SKM-1 (cell line): Measurements from ENCODE around the gene CEP83.
"Not testable (repeated sequence)": the region's sequence is repeated elsewhere in the genome, so short reads cannot be mapped to it uniquely, and the experiment has no call there.

Source experiments
- DNase-seq: peaks from one replicate; lab custom pipeline; 2025; ENCODE audit not compliant: unreplicated experiment; lab: John Stamatoyannopoulos, UW

Gene CEP83

DNA sequence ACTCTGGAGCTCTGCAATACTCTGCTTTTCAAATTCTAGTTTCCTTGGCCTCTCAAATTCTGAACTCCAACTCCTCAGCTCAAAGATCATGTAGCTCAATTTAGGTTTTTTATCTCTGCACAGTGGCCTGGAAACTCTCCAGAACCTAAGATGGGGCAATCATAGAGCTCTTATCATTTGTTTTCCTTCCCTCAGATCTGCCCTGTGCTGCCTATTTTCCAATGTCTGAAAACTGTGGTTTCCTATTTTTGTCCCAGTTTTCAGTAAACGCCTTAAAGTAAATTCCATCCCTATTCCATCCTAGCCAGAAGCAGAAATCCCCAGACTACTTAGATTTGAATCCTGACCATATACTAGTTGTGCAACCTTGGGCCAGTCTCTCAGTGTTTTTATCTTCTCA, 73.2 kb downstream of the CEP83 start:
- DNase-seq: no peak

DNA sequence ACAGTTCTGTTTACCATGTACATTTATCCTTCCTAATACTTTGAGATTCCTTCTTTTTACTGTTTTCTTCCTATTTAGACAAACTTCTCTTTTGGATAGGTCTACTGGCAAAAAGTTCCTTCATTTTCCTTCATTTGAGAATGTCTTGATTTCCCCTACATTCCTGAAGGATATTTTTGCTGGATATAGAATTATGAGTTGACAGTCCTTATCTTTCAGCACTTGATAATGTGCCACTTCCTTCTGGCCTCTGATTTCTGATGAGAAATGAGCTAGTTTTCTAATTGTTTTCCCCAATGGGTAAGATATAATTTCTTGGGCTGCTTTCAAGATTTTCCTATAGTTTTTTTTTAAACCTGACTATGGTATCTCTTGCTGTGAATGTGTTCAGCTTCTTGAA, 75.6 kb downstream of the CEP83 start:
- no peak for DNase-seq

DNA sequence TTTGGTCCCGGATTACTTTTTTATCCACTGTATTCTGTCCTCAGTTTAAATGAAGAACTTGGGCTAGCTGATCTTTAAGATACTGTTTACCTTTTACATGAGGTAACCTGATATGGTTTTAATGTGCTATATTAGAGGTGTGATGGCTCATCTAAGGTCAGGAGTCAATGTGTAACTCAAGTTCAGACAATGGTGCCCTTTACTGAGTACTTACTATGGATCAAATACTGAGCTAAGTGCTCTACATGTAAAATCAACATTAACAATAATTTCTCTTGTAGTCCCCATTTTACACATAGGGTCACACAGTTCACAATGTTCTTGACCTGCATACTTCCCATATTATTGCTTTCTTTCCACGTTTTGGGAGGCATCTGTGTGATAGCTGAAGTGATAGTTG, 79.2 kb downstream of the CEP83 start:
- DNase-seq: no peak

DNA sequence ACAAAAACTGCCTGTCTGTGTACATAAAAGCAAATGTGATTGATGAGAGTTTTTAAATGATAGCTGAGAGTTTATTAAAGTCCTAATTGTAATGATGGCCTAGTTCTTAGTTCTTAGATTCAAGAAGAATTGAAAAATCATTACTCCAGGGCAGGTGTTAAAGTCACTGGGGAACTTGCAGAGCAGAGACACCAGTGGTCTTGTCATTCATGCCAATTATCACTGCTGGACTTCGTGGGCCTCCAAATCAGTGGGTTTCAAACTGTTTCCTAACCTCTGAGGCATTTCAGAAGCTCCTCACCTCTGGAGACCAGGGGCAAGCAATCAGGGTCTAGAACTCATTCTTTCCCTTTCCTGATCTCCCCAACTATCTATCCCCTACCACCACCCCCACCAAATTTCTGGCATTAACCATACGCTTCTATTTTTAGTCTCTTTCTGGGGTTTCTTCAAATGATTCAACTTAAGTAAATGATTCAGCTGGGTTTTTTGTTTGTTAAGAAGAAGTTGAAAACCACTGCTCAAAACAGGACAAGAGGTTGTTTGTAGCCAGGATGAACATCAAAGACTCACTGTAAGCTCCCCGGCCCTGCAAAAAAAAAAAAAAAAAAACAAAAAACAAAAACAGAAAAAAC, 80.1 kb downstream of the CEP83 start:
- no peak for DNase-seq

DNA sequence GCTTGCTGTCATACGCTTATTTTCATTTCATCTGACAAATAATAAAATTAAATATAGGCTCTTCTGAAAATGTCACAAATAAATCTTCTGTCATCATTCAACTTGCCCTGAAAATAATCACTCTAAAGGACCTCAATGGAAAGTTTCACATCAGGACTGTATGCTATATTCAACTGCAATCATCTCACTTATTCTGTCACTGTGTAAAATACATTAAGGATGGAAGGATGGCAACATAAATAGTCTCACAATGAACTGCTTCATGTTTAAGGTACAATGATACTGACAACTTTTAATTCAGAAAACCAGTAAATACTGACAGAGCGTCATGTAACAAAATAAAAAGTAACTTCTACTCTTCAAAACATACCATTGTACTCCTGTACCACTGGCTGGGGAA, 82.1 kb downstream of the CEP83 start:
- no peak for DNase-seq

DNA sequence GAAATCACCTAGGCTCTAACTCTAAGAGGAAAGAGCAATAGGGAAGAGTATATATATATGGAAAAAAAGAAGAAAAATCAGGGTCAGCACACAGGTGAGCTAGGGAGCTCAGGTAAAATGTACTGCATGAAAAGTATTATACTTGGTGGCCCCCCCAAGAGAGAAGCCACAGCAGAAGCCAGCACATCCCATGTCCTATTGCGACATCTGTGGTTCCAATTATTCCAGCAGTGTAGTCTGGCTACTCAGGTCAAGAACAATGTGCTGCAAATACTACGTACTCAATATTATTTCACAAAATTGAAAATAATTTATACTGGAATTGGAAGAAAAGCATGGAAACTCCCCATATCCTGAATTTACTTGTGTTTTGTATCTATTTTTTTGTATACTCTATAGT, 85.5 kb downstream of the CEP83 start:
- DNase-seq: no peak

DNA sequence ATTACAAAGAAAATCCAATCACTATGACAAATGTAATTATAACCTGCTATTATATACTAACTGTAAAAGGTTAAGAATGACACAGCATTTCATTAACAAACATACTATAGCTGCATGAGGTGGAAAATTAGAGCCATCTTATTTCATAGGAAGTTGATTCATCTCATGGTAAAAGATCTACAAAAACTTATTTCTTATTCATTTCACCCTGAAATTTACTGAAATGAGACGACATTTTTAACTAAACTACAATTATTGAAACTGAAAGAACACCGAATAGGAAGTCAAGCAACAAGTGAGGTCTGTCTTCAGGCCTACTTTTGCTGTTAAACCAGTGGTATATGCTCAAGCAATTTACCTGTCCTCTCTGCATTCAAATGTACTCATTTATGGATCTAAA, 87.2 kb downstream of the CEP83 start:
- DNase-seq: no peak

DNA sequence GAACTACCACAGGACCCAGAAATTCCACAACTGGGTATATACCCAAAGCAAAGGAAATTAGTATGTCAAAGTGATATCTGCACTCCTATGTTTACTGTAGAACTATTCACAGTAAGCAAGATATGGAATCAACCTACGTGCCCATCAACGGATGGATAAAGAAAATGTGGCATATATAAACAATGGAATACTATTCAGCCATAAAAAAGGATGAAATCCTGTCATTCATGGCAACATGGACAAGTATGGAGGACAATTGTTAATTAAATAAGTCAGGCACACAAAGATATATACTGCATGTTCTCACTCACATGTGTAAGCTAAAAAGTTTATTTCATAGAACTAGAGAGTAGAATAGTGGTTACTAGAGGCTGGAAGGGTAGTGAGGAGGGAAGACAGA, 97.0 kb downstream of the CEP83 start:
- DNase-seq: no peak

DNA sequence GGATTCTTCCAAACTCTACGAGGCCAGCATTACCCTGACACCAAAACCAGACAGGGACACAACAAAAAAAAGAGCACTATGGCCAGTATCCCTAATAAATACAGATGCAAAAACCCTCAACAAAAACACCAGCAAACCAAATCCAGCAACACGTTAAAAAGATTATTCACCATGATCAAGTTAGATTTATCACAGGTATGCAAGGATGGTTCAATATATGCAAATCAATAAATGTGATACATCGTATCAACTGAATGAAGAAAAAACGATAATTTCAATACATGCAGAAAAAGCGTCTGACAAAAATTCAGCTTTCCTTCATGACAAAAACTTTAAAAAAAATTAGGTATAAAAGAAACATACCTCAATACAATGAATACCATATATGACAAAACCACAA, 99.9 kb downstream of the CEP83 start:
- DNase-seq: no peak

DNA sequence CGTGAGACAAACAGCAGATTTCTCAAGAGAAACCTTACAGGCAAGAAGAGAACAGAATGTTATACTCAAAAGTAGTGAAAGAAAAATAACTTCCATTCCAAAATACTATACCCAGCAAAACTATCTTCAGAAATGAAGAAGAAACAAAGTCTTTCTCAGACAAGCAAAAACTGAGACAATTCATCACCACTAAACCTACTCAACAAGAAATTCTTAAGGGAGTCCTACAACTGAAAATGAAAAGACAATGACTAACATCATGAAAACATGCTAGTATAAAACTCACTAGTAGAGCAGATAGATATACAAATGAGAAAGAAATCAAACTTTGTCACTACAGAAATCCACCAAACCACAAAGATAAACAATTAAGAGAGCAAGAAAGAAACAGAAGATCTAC, 106.5 kb downstream of the CEP83 start:
- no peak for DNase-seq

DNA sequence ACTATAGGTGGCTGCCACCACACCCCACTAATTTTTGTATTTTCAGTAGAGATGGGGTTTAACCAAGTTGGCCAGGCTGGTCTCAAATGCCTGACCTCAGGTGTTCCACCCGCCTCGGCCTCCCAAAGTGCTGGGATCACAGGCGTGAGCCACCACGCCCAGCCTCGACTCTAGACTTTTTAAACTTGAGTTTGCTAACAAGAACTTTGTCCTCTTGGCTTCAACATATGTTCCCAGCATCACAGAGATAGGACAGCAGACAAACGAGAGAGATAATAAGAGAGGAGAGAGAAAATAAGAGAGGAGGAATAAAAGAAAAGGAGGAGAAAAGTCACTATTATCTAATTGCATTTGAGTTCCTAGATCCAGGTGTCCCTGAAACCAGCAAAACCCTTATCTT, 119.1 kb downstream of the CEP83 start:
- DNase-seq: no peak

DNA sequence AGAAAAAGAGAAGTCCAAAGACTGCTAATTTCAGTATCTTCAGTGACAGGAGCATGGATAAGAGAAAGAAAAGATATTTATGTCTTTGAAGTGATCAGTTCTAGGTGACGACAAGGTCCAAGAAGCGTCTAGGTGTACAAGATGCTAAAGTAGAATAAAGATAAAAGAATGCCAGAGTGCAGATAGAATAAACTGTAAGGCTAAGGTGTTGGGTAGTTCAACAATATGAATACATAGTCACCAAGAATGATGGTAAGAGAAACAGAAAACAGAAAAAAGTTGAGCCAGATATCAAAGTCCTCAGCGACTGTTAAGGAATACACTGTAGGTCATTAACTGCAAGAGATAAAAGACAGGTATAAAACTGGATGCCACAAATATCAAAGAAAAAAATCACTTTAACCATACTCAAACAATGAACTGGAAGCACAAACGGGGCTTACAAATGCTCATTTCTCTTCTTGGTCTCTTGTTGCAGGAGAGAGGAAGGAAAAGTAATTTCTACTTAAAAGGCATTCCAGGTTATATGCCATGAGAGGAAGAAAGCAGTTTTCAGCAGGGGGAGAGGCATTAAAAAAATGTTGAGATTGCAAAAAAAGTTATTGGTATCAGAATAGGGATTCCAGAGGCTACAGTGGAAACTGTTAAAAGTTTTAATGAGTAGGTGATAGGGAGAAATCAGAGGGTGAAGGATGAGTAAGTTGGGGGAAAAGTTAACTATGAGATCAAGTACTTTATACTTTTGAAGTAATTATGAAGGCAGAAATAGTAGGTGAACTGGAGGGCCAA, 121.5 kb downstream of the CEP83 start:
- DNase-seq: no peak

DNA sequence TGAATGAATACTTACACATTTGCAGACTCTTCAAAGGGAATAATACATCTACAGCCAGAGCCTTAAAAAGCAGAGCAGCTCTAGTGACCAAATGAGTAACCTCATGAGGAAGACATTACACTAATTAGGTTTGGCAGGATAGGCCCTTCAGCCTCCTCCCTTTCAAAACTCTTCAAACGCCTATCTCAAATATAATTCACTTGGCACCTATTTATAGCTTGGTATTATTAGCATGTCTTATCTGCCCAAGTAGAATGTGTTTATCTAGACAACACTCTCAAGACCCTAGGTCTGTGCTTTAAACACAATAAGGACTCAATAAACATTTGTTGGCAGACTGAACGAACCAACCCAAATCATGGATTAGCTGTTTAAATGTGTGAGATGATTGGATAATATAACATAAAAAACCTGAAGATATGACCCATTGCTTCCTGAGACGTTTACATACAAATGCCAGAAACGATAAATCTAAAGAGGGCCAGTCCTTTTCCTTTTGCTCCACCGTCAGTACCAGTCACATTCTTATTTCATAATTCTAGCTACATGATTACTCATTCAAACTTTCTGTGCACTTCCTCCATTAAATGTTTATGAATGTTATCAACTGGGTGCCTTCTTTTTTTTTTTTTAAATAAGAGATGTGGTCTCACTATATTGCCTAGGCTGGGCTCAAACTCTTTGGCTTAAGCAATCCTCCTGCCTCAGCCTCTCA, 123.3 kb downstream of the CEP83 start:
- no peak for DNase-seq

DNA sequence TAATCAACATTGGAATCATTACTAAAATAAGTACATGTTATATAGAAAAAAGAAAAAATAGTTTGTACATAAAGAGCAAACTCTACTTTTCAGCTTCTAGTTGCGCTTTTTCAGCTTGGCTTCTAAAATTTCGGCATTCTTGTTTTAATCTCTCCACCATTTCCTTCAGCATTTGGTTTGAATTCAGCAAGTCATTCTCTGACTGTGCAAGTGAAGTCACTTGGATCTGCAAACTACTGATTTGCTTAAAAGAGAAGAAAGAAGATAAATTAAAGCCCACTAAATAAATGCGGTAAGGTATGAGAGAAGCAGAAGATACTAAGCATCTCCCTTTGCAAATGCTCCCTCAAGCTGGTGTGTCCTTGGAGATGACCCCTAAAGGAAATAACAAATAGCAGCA, 126.3 kb downstream of the CEP83 start:
- DNase-seq: no peak

DNA sequence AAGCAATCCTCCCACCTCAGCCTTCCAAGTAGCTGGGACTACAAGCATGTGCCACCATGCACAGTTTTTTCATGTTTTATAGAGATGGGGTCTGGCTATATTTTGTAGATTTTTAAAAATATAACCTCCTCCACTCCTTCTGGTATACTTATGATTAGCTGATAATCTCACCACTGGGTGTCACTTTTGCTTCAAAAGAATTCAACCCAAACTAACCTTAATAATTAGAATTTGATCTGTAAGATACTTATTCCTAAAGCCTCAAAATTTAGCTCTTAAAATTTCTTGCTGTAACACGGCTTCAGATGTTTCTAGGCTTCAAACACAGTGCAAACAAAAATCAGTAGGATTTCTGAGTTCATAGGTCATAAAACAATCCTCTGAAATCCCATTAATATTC, 130.3 kb downstream of the CEP83 start:
- no peak for DNase-seq

DNA sequence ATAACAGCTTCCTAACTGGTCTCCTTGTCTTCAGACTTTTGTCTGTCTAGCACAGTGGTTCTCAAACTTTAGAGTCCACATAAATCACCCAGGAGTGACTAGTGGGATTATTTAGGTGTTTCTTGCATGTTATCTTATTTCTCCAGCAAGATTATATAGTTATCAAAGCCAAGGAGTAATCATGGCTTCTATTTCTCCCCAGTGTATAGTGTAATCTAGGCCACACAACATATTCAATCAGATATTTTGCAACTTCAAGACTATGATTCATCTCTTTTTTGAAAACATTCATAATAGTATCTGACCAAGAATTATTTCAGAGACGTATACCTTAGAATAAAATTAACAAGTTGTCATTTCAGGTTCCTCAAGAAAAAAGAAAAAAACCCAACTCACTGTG, 131.9 kb downstream of the CEP83 start:
- DNase-seq: no peak

DNA sequence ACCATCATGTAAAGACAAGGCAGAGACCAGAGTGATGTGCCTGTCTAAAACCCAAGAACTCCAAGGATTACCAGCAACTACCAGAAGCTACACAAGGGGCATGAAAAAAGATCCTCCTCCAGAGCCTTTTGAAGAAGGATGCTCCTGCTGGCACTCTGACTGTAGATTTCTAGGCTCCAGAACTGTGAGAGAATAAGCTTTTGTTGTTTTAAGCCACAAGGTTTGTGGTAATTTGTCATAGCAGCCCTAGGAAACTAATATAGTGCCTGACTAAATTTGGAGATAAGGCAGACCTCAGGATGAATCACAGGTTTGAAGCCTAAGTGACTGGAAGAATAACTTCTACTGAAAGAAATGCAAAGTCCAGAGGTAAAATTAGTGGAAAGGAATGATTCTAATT, 132.9 kb downstream of the CEP83 start:
- DNase-seq: no peak

DNA sequence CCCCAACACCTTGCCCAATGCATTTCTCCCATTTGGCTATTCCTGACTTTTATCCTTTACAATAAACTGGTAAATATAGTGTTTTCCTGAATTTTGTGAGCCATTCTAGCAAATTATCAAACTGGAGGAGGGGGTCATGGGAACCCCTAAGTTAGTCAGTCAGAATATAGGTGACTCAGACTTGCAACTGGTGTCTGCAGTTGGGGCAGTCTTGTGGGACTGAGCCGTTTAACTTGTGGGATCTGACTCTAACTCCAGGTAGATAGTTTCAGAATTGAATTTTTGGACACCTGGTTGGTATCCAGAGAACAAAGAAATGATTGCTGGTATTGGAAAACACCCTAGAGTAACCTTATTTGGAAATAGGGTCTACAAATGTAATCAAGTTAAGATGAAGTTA, 133.4 kb downstream of the CEP83 start:
- no peak for DNase-seq

DNA sequence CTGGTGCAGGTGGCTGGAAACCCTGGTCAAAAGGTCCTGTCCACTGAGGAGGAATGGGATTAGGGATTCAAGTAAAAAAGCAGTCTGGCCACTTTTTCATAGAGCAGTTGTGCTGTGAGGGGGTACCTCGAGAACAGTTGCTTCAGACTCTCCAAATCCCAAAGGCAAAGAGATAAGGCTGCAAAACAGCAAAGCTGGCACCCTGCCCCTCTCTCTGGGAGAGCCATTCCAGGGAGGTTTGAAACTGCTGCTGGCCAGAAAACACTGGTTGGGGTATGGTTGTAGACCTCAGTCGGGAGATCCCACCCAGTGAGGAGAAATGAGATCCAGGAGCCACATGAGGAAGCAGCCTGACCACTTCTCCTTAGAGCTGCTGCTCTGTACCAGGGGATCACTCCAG, 137.3 kb downstream of the CEP83 start:
- no peak for DNase-seq

DNA sequence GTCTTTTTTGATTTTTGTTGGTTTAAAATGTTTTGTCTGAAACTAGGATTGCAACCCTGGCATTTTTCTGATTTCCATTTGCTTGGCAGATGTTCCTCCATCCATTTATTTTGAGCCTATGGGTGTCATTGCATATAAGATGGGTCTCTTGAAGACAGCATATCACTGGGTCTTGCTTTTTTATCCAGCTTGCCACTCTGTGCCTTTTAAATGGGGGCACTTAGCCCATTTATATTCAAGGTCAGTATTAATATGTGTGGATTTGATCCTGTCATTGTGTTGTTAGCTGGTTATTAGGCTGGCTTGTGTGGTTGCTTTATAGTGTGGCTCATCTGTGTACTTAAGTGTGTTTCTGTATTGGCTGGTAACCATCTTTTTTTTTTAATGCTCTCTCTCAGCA, 139.6 kb downstream of the CEP83 start:
- DNase-seq: no peak

DNA sequence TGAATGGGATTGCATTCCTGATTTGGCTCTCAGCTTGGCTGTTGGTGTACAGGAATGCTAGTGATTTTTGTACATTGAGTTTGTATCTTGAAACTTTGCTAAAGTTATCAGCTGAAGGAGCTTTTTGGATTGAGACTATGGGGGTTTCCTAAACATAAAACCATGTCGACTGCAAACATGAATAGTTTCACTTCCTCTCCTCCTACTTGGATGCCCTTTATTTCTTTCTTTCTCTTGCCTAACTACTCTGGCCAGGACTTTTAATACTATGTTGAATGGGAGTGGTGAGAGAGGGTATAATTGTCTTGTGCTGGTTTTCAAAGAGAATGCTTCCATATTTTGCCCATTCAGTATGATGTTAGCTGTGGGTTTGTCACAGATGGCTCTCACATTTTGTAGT, 141.5 kb downstream of the CEP83 start:
- no peak for DNase-seq

DNA sequence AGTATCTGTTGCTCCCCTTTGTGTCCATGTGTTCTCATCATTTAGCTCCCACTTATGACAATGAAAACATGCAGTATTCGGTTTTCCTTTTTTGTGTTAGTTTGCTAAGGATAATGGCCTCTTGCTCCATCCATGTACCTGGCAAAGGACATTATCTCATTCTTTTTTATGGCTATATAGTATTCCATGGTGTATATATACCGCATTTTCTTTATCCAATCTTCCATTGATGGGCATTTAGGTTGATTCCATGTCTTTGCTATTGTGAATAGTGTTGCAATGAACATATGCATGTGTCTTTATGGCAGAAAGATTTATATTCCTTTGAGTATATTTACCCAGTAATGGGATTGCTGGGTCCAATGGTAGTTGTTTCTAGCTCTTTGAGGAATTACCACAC, 143.1 kb downstream of the CEP83 start:
- not testable (repeated sequence) for DNase-seq
